Stomach smooth muscle (tissue), 2 donors: Measurements from ENCODE around the gene MAPRE3.

ENCODE experiments used
- H3K27ac ChIP-seq: one replicate; pipeline ENCODE4 v1.7.0; 2013; ENCODE audit warnings: mild to moderate bottlenecking, low read length, inconsistent platforms
- H3K27me3 ChIP-seq, 2 donors: one replicate each; pipeline ENCODE4 v1.7.0; 2013; ENCODE audit warnings: low read length in 2 of 2; ENCODE audit not compliant: insufficient read depth in 2 of 2, control insufficient read depth in 1 of 2
- H3K36me3 ChIP-seq, 2 donors: one replicate each; pipeline ENCODE4 v1.7.0; 2013; ENCODE audit warnings: low read length in 2 of 2; ENCODE audit not compliant: control insufficient read depth in 2 of 2, insufficient read depth in 2 of 2
- H3K4me1 ChIP-seq: one replicate; pipeline ENCODE4 v1.7.0; 2013; ENCODE audit warnings: low read length; ENCODE audit not compliant: control insufficient read depth, insufficient read depth
- H3K4me3 ChIP-seq, 2 donors: one replicate each; pipeline ENCODE4 v1.7.0; 2013; ENCODE audit warnings: low read length in 2 of 2
- H3K9ac ChIP-seq, 2 donors: one replicate each; pipeline ENCODE4 v1.7.0; 2013; ENCODE audit warnings: low read length in 2 of 2, mild to moderate bottlenecking in 1 of 2
- H3K9me3 ChIP-seq, 2 donors: one replicate each; pipeline ENCODE4 v1.7.0; 2013; ENCODE audit warnings: low read length in 2 of 2; ENCODE audit not compliant: control insufficient read depth in 2 of 2
- donor health status: healthy.
- donor health status: Pancreatic carcinoma.

Gene MAPRE3

GRCh38 chr2:27000995-27001394, 30.6 kb downstream of the MAPRE3 start:
- no peak overlapping the region for H3K9ac ChIP-seq
- no peaks in the 10 kb centered on the region for H3K4me1 ChIP-seq
- no peak overlapping the region for H3K4me3 ChIP-seq
- H3K27ac ChIP-seq: no peak overlapping the region
- H3K27me3 ChIP-seq: no peaks in the 10 kb centered on the region
- H3K9me3 ChIP-seq: no peaks in the 10 kb centered on the region
- H3K36me3 ChIP-seq: no peaks in the 10 kb centered on the region

- H3K27me3 ChIP-seq: no peaks in the 10 kb centered on the region
- H3K4me1 ChIP-seq: no peaks in the 10 kb centered on the region
- H3K36me3 ChIP-seq: no peaks in the 10 kb centered on the region
- H3K4me3 ChIP-seq: no peak overlapping the region
- H3K9ac ChIP-seq: no peak overlapping the region
- H3K27ac ChIP-seq: no peak overlapping the region
- H3K9me3 ChIP-seq: no peaks in the 10 kb centered on the region
Measured at GRCh38 chr2:27001950-27002349, 31.5 kb downstream of the MAPRE3 start.

GRCh38 chr2:27003007-27003406, 32.6 kb downstream of the MAPRE3 start:
- H3K27ac ChIP-seq: no peak overlapping the region
- no peak overlapping the region for H3K4me3 ChIP-seq
- no peaks in the 10 kb centered on the region for H3K9me3 ChIP-seq
- H3K9ac ChIP-seq: no peak overlapping the region
- H3K27me3 ChIP-seq: no peaks in the 10 kb centered on the region
- H3K4me1 ChIP-seq: no peaks in the 10 kb centered on the region
- no peaks in the 10 kb centered on the region for H3K36me3 ChIP-seq

- H3K27me3 ChIP-seq: no peaks in the 10 kb centered on the region
- no peak overlapping the region for H3K27ac ChIP-seq
- no peaks in the 10 kb centered on the region for H3K4me1 ChIP-seq
- H3K9me3 ChIP-seq: no peaks in the 10 kb centered on the region
- H3K4me3 ChIP-seq: no peak overlapping the region
- no peak overlapping the region for H3K9ac ChIP-seq
- no peaks in the 10 kb centered on the region for H3K36me3 ChIP-seq
Measured at GRCh38 chr2:27003857-27004256, 33.4 kb downstream of the MAPRE3 start.

GRCh38 chr2:27006602-27007415, 36.4 kb downstream of the MAPRE3 start:
- Histone ChIP-seq H3K27me3 (no peaks in the 10 kb centered on the region), H3K9me3 (no peaks in the 10 kb centered on the region), H3K27ac (no peak overlapping the region), H3K9ac (no peak overlapping the region), H3K36me3 (no peaks in the 10 kb centered on the region), H3K4me3 (no peak overlapping the region), H3K4me1 (no peaks in the 10 kb centered on the region)

- H3K27ac ChIP-seq: no peak overlapping the region
- H3K4me1 ChIP-seq: no peaks in the 10 kb centered on the region
- H3K27me3 ChIP-seq: no peaks in the 10 kb centered on the region
- no peaks in the 10 kb centered on the region for H3K36me3 ChIP-seq
- H3K9me3 ChIP-seq: no peaks in the 10 kb centered on the region
- H3K9ac ChIP-seq: no peak overlapping the region
- no peak overlapping the region for H3K4me3 ChIP-seq
Measured at GRCh38 chr2:27007416-27008374, 37.3 kb downstream of the MAPRE3 start.

GRCh38 chr2:27008678-27009077, 38.2 kb downstream of the MAPRE3 start:
- H3K4me3 ChIP-seq: no peak overlapping the region
- H3K36me3 ChIP-seq: no peaks in the 10 kb centered on the region
- no peaks in the 10 kb centered on the region for H3K4me1 ChIP-seq
- H3K9me3 ChIP-seq: no peaks in the 10 kb centered on the region
- H3K27me3 ChIP-seq: no peaks in the 10 kb centered on the region
- no peak overlapping the region for H3K27ac ChIP-seq
- H3K9ac ChIP-seq: no peak overlapping the region

GRCh38 chr2:27009083-27009482, 38.6 kb downstream of the MAPRE3 start:
- H3K27me3 ChIP-seq: no peaks in the 10 kb centered on the region
- H3K27ac ChIP-seq: no peak overlapping the region
- no peaks in the 10 kb centered on the region for H3K9me3 ChIP-seq
- no peaks in the 10 kb centered on the region for H3K36me3 ChIP-seq
- H3K9ac ChIP-seq: no peak overlapping the region
- H3K4me1 ChIP-seq: no peaks in the 10 kb centered on the region
- no peak overlapping the region for H3K4me3 ChIP-seq

- Histone ChIP-seq H3K27me3 (no peaks in the 10 kb centered on the region), H3K9me3 (no peaks in the 10 kb centered on the region), H3K27ac (no peak overlapping the region), H3K36me3 (no peaks in the 10 kb centered on the region), H3K4me1 (no peaks in the 10 kb centered on the region), H3K9ac (no peak overlapping the region), H3K4me3 (no peak overlapping the region)
Measured at GRCh38 chr2:27009716-27010115, 39.3 kb downstream of the MAPRE3 start.

- Histone ChIP-seq H3K9me3 (no peaks in the 10 kb centered on the region), H3K9ac (no peak overlapping the region), H3K4me3 (no peak overlapping the region), H3K36me3 (no peaks in the 10 kb centered on the region), H3K27ac (no peak overlapping the region), H3K4me1 (no peaks in the 10 kb centered on the region), H3K27me3 (no peaks in the 10 kb centered on the region)
Measured at GRCh38 chr2:27010139-27010538, 39.7 kb downstream of the MAPRE3 start.
